NK-92 (cell line): ENCODE measurements around the gene USH2A.

Source experiments
- DNase-seq: peaks from one replicate; lab custom pipeline; 2025; ENCODE audit not compliant: unreplicated experiment; lab: John Stamatoyannopoulos, UW

The USH2A gene, protein sequence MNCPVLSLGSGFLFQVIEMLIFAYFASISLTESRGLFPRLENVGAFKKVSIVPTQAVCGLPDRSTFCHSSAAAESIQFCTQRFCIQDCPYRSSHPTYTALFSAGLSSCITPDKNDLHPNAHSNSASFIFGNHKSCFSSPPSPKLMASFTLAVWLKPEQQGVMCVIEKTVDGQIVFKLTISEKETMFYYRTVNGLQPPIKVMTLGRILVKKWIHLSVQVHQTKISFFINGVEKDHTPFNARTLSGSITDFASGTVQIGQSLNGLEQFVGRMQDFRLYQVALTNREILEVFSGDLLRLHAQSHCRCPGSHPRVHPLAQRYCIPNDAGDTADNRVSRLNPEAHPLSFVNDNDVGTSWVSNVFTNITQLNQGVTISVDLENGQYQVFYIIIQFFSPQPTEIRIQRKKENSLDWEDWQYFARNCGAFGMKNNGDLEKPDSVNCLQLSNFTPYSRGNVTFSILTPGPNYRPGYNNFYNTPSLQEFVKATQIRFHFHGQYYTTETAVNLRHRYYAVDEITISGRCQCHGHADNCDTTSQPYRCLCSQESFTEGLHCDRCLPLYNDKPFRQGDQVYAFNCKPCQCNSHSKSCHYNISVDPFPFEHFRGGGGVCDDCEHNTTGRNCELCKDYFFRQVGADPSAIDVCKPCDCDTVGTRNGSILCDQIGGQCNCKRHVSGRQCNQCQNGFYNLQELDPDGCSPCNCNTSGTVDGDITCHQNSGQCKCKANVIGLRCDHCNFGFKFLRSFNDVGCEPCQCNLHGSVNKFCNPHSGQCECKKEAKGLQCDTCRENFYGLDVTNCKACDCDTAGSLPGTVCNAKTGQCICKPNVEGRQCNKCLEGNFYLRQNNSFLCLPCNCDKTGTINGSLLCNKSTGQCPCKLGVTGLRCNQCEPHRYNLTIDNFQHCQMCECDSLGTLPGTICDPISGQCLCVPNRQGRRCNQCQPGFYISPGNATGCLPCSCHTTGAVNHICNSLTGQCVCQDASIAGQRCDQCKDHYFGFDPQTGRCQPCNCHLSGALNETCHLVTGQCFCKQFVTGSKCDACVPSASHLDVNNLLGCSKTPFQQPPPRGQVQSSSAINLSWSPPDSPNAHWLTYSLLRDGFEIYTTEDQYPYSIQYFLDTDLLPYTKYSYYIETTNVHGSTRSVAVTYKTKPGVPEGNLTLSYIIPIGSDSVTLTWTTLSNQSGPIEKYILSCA (N-terminal part only)

DNA sequence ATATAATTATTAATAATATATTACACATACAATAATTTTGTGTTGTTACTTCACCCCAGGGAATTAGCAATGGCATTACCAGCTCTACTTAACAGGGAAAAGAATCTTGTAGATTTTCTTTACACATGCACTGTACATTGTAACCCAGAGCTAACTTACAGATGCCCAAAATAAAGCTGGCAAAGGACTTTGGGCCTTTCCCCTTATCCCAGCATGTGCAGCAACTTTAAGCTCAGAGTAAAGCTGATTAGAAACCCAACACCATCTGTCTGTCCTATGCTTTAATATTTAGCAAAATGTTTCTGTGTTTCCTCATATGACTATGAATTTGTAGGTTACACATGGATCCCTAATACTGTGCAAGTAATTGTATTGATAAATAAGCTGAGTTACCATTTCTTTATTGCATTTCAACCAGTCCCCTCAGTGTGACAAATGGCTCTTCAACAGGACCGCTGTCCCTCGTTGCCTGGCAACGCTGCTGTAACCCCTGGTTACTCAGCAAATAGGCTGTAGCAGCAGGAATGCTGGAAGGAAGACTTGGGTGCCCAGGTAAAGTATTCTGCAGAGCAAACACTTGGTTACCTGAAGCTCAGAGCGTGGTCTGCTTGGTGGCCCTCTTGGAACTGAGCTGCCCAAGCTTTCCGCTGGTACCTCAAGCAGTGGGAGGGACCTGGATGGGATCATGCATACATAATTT, at the start of gene USH2A:
Gene USH2A (minus strand): TSS at position 628 of the 700 bp plus-strand sequence. CDS start 1,112 bp downstream, outside the sequence.
- no peak for DNase-seq

DNA sequence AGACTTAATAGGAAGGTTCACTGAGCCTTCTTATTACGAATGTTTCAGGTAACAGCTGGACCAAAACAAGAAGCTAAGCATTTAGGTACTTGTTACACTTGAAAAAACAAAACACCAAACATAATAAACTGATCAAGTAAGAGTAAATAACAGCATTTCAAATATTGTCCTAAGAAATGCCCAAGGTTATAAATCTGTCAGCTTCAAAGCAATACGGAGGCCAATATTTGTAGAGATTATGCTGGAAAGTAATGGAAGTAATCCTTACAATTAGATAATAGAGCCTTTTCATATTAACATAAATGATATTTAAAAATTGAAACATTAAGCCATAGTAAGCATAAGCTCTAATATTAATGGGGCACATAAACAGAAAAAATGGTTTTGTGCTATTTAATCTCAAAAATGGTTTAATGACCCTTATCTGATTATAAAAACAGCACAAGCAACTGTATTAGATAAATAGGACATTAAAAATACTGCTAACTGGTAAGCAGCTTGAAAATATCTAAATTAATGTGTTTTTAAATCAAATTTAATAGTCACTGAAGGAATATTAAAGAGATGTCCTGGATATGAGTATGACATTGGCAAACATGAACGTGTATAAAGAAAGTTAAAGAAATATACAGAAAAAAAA, 43.0 kb upstream of the USH2A start:
- DNase-seq = no peak

DNA sequence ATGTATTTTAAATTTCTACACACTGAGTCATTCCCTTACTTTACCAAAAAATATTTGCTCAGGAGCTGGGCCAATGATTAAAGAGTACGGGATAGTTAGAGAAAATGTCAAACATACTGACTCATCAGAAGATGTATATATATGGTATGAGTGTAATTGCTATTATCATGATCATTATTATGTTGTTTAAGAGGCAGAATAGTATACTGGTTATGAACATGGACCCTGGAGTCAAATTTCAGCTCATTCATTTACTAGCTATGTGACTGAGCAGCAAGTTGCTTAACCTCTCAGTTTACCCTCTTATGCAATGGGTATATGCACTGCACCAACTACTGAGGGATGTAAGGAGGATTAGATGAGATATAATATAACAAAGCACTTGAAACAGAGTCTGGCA, 41.2 kb upstream of the USH2A start:
- no peak for DNase-seq

DNA sequence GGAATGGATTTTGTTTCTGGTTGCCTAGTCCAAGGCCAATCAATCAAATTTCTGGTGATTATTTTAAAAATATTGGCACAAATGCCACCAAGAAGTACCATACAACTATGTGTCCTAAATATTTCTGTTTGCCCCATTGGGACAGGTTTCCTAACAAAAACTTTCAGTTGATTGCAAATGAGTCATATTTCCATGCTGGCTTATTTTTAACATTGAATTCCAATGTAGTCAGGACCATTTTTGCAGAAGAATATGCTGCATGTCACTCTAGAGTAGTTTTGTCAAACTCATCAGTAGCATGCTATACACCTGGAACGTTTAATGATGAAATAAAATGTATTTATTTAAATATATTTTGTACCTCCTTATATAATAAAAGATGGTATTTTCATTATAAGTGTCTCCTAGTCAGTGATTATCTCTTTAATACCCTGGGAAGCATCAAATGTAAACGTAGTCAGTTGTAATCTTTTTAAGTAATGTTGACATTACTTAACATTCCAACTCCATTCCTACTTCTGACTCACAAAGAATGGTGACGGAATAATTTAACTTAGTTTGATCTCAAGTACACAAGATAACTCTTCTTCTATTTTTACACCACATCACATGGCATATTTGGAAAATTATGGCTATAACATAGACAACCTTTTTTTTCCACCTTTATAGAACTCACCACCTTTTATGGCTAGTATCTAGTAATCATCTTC, 39.0 kb upstream of the USH2A start:
- DNase-seq = no peak

DNA sequence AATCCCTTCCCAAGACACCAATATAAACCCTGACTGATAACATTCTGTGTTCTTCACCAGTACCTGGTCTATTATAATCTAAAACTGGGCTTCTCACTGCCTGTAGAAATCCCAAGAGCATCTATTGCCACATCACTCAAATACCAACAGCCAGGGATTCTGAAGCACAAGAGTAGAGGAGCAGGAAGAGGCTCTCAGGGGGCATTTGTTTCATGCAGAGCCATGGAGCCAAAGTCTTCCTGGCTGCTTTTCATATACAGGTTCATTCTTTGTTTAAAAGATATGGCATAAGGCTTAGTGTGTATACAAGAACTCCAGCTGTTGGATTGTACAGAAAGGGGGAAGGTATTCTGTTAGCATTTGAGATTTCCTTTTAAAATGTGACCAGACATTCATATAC, 38.2 kb upstream of the USH2A start:
- DNase-seq = no peak

DNA sequence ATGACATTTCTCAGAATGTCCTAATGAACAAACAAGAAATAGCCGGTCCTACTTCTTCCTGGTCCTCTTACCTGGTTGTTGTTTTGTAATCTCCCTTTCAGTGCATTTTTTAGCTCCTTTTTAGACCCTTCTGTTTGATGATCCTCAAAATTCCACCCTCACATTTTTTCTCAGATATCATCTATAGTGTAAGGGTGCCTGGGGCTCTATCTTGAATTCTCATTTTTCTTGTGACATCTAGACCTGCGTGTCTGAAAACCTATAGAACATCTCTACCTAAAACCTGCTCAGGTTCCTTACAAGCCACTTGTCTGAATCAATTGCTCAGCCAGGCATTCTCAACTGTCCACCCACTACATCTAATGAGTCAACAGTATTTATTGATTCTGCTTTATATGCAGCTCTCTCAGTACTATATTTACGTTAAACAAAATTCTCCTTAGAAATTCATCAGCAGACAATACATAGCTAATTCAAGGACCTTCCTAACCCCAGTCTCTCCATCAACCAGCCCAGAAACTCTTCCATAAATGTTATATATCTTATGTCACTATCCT, 36.5 kb upstream of the USH2A start:
- DNase-seq = no peak

DNA sequence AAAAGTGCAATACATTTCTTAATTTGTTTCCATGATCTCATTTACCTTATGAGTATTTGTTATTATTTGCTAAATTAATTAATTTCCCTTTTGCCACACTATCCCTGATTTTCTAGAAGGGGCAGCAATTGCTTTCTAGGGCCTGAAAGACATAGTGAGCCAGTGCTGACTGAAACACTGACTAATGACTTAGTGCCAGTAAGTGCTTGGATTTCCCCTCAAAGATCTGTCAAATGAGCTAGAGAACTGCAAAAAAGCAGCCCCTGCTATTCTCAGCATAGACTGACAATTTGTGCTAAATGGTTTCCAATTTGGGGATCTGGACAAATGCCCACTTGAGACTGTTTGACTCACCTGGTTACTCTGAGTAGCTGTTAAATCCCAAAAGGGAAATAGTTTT, 35.6 kb upstream of the USH2A start:
- no peak for DNase-seq

DNA sequence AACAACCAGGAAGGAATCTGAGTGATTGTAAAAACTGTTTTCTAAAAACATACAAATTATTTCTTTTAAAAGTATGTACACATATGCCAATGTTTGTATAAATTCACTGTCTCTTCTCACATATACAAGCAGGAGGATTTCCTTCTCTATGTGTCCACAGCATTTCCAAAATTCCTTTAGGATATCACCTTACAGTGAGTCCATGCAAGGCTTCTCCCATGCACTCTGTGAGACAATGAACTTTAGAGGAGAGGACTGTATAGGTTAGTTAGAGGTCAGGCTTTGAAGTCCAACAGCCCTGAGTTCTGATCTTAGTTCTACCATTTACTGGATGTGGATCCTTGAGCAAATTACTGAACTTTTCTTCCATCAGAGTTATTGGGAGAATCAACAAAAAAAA, 34.1 kb upstream of the USH2A start:
- no peak for DNase-seq

DNA sequence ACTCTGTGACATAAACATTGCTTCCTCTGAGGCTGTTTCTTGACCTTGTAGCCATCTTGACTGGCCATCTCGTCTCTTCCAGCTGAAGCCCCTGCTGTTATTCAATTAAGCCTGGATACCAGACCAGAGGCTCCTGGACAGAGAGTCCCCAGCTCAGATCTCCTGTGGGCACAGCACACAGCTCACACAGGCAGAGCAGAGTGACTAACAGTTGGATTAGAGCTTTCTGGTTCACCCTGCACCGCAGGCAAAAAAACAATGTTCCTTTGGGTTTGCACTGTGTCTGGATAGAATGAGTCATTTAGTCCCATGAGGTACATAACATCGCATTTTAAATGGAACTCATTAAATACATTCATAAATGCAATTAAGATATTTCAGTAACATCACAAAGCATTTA, 33.4 kb upstream of the USH2A start:
- DNase-seq = no peak

DNA sequence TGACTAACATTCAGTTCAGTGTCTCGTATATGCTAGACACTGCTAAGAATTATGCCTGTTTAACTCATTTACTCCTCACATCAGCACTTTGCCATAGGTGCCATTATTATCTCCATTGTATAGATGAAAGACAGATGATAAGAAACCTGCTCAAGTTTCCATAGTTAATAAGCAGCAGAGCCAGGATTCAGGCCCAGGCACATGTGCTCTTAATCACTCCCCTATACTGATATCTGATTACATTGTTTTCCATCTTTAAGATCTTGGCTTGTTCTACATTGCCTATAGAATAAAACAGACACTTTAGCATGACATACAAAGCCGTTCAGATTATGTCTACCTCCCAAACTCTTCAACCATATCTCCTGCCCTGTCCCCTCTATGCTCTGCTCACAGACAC, 30.5 kb upstream of the USH2A start:
- DNase-seq = no peak

DNA sequence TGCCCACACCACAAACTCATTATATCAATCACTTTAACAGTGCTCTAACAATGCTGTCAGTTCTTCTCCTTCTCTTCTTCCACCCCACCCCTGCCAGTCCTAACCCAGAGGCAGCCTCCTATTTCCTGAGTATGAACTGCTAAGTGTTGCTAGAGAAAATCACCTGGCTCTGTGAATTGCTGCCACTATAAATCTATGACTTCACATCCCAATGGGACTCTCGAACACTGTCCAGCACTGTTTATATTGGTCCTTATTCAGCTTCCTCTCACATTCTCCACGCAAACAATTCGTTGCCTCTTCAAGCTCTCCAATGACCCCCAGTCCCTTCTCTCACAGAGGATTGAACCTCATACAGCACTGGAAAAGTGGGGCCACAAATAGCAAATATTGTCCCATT, 27.0 kb upstream of the USH2A start:
- DNase-seq = no peak

DNA sequence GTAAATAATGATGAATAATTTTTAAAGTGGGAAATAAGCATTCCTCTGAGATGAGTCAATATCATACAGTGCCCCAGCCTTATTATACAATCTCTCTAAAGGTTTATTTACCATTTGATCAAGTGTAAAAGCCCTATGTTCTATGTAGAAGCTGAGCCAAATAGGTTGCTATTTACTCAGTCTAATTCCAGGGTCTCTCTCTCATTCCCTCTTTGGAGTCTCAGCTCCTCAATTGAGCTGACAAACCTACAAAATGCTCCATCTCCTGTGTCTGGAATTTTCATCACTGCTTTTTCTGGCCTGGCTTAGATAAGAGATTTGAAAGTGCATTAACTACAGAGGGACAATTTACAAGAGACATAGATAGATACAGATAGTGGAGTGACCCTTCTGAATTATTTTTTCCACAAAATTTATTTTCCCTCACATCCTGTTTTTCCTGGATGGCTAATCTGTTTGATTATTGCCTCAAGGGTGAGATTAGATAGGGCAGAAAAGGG, 24.8 kb upstream of the USH2A start:
- DNase-seq = no peak

DNA sequence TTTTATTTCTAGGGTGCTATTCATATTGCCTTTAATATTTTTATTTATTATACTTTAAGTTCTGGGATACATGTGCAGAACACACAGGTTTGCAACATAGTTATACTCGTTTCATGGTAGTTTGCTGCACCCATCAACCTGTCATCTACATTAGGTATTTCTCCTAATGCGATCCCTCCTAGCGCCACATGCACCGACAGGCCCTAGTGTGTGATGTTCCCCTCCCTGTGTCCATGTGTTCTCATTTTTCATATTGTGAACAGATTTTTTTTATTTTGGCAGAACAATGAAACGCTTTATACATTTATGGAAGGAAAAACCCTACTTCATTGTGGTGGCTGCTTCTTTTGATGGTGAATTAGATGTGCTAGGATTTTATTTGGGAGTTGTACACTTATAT, 14.4 kb upstream of the USH2A start:
- DNase-seq = no peak

DNA sequence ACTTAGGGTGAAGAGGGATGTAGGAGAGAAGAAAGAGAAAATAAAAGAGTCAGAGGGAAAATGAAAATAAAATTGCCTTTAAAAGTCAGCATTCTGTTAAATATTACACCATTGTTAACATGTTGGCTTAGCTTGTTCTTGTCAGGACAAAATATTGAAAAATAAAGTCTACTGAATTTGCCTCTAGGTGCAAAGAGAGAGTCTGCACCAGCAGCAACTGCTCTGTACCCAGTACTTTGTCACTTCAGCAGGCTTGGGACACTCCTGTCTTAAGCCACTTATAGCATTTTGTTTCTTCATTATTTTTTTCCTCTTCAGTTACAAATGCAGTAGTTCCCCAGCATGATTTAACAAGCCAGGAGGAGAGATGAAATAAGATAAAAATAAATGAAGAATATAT, 11.0 kb upstream of the USH2A start:
- DNase-seq = no peak

DNA sequence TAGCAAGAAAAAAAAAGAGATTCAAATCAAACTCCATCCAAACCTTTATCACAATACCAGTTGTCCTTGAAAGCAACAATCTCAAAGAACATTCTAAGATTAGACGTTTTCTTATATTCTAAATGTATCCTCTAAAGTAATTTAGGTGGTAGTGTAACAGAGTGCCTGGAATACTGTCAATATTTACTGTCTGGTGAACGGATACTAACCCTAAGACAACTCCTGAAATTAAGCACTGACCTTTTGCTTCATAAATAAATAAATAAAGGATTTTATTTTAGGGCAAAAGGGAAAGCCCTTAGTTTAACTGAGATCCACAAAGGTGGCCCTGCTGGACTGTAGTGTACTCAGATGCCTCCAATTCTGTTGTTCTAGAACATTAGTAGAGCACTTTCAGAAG, 9.9 kb upstream of the USH2A start:
- DNase-seq = no peak

DNA sequence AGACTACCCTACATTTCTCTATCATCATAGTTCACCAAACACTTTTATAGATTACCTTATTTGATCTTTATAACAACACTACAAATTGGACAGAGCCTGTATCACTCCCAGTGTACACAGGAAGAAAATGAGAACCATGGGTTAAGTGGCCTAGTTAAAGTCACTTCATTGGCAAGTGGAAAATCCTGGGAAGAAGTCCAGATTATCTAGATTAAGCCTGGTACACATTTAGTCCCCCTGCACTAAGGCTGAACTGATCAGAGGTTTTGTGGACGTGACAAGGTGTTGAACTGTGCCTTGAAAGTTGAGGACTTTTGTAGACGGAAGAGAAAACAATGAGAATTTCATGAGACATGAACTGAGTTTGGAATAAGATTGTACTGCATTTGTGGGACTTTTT, 7.5 kb upstream of the USH2A start:
- DNase-seq = no peak

DNA sequence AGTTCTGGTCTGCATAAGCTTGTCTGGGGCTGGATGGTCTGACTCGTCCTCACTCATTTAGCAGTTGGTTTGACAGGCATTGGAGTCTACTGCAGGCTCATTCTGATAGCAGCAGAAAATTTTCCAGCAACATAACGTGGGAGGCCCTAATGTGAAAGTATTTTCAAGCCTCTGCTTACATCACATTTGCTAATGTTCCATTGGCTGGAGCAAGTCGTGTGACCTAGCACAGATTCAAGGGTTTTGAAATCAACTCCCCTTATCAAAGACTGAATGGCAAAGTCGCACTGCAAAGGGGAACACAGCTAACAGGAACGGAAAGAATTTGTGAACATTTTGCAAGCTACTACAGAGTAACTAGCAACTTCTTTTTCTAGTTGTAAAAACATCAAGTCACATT, 2.3 kb upstream of the USH2A start:
- DNase-seq = no peak

DNA sequence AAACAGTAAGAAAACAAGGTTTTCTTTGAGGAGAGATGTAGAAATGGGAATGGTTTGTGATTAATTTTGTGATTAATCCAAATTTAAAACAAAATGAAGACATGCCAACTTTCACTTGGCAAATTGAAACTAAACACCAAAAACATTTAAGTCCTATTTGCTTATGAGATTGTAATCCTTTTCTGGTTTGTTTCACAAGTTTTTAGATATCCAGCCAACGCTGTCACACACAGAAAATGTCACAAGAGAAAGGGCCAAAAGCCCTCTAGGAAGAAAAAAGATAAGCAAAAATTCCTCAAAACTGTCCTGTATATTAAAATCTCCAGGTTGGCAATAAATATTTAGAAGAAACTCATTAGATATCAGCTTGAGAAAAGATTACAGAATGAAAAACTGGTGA, 2.5 kb downstream of the USH2A start:
- DNase-seq = no peak

DNA sequence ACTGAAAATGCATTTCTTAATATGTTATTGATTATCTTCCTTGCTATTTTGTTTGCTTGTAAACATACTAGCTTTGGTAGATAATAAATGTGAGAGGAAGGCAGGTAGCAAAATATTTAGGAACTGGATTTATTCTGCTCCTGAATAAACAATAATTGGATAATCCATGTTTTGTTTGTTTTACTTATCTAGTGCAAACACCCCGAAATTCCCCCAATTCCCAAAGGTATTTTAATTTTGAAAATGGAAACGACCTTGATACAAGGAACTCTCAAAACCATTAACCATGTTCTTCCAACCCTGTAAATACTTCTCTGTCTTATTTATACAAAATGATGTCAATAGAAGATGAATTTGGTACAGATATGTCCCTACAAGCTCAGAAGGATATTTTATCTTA, 3.0 kb downstream of the USH2A start:
- DNase-seq = no peak
